Liver (tissue), 9 donors: ENCODE results near the gene SEPTIN8. TPM values are rescaled to one million over a fixed set of nuclear protein-coding genes. Genes with fewer than 3 reads are reported as not detected.

Experiments used
- DNase-seq: peaks from one replicate; pipeline ENCODE4 v3.0.0-alpha.2; 2017; ENCODE audit warnings: low spot score
- H3K27ac ChIP-seq, 2 donors: one replicate each; pipeline ENCODE4 v1.7.0; 2013; ENCODE audit warnings: inconsistent platforms in 2 of 2, low read length in 2 of 2, control low read depth in 1 of 2, low read depth in 1 of 2, mild to moderate bottlenecking in 1 of 2
- H3K27me3 ChIP-seq, 4 donors: one replicate each; pipeline versions ENCODE4 v1.6.1 to v1.7.0; 2013; ENCODE audit warnings: low read length in 3 of 4, inconsistent platforms in 1 of 4, mild to moderate bottlenecking in 1 of 4, moderate library complexity in 1 of 4; ENCODE audit not compliant: control insufficient read depth in 4 of 4, insufficient read depth in 4 of 4
- H3K36me3 ChIP-seq, 4 donors: one replicate each; pipeline versions ENCODE4 v1.6.1 to v1.7.0; 2013; ENCODE audit warnings: low read length in 3 of 4, mild to moderate bottlenecking in 3 of 4, low read depth in 1 of 4, moderate library complexity in 1 of 4; ENCODE audit not compliant: control insufficient read depth in 4 of 4, insufficient read depth in 3 of 4
- H3K4me1 ChIP-seq, 4 donors: one replicate each; pipeline versions ENCODE4 v1.6.1 to v1.7.0; 2013; ENCODE audit warnings: low read length in 3 of 4, mild to moderate bottlenecking in 3 of 4, moderate library complexity in 1 of 4; ENCODE audit not compliant: control insufficient read depth in 4 of 4, insufficient read depth in 4 of 4
- H3K4me3 ChIP-seq, 3 donors: one replicate each; pipeline versions ENCODE4 v1.6.1 to v1.7.0; 2013; ENCODE audit warnings: low read length in 3 of 3, control low read depth in 1 of 3, low read depth in 1 of 3, mild to moderate bottlenecking in 1 of 3
- H3K9ac ChIP-seq, 2 donors: one replicate each; pipeline ENCODE4 v1.7.0; 2013; ENCODE audit warnings: low read length in 2 of 2, mild to moderate bottlenecking in 2 of 2, moderate library complexity in 2 of 2, control low read depth in 1 of 2, low read depth in 1 of 2
- H3K9me3 ChIP-seq, 4 donors: one replicate each; pipeline versions ENCODE4 v1.6.1 to v1.7.0; 2013; ENCODE audit warnings: low read length in 3 of 4; ENCODE audit not compliant: control insufficient read depth in 4 of 4
- ATF3 ChIP-seq: IDR thresholded peaks from 2 replicates; pipeline ENCODE4 v1.6.1; 2016; ENCODE audit warnings: antibody characterized with exemption
- CTCF ChIP-seq: fragments of 150-350 bp; IDR thresholded peaks from 2 replicates; pipeline ENCODE4 v1.5.1; 2017; ENCODE audit warnings: improper control_type of control experiment, low read depth, low read length; ENCODE audit not compliant: missing input control
- FOXA1 ChIP-seq: IDR thresholded peaks from 2 replicates; pipeline ENCODE4 v1.6.1; 2016; ENCODE audit warnings: antibody characterized with exemption
- HNF4A ChIP-seq, 2 donors: conservative IDR thresholded peaks; 2 replicates each; pipeline ENCODE4 v1.6.1; 2016; ENCODE audit warnings: antibody characterized with exemption in 2 of 2, mild to moderate bottlenecking in 2 of 2
- HNF4G ChIP-seq: IDR thresholded peaks from 2 replicates; pipeline ENCODE4 v1.6.1; 2016; ENCODE audit warnings: antibody characterized with exemption
- JUND ChIP-seq, 2 donors: IDR thresholded peaks; 2 replicates each; pipeline ENCODE4 v1.6.1; 2016; ENCODE audit warnings: antibody characterized with exemption in 2 of 2
- MAX ChIP-seq: IDR thresholded peaks from 2 replicates; pipeline ENCODE4 v1.6.1; 2016; ENCODE audit warnings: antibody characterized with exemption
- REST ChIP-seq: IDR thresholded peaks from 2 replicates; pipeline ENCODE4 v1.6.1; 2016; ENCODE audit warnings: antibody characterized with exemption, mild to moderate bottlenecking
- RXRA ChIP-seq, 2 donors: IDR thresholded peaks; 2 replicates each; pipeline ENCODE4 v1.6.1; 2017 to 2018; ENCODE audit warnings: antibody characterized with exemption in 2 of 2, mild to moderate bottlenecking in 1 of 2
- TAF1 ChIP-seq: conservative IDR thresholded peaks from 2 replicates; pipeline ENCODE4 v1.6.1; 2016; ENCODE audit warnings: antibody characterized with exemption, mild to moderate bottlenecking
- YY1 ChIP-seq: IDR thresholded peaks from 2 replicates; pipeline ENCODE4 v1.6.1; 2016; ENCODE audit warnings: antibody characterized with exemption, mild to moderate bottlenecking
- ZBTB33 ChIP-seq: IDR thresholded peaks from 2 replicates; pipeline ENCODE4 v1.6.1; 2016; ENCODE audit warnings: antibody characterized with exemption
- WGBS: extraction: QIAGEN DNeasy Blood & Tissue Kit; methylation state at CpG from one replicate; pipeline ENCODE4 v1.1.7; 2013; 5-methylcytosine and 5-hydroxymethylcytosine counted together
- polyA plus RNA-seq, 2 donors: library from polyadenylated mRNA; stranded (reverse) in 1 of 2; unstranded in 1 of 2; fragments of 200-250 nt in 1 of 2; fragments of >200 nt in 1 of 2; fragmentation: Nextera tagmentation in 1 of 2; extraction: Ambion mirVana in 1 of 2; gene quantifications; one replicate each; pipeline versions ENCODE4 v1.2.1 to v1.2.3, GENCODE V29; 2013 to 2015
- total RNA-seq, 2 donors: library from RNA; depleted of rRNA; stranded (reverse); fragments of >200 nt; gene quantifications; one replicate each; pipeline ENCODE4 v1.2.3, GENCODE V29; 2014
- donor health status: healthy.
- donor health status: healthy.
- donor health status: healthy.
- donor health status: healthy.
- donor health status: healthy.

The SEPTIN8 gene
- total and polyA plus RNA-seq, 4 donors: 4.7 to 16.5 (median 9.8) TPM

GRCh38 chr5:132799392-132799791 is 22.4 kb upstream of the SEPTIN8 start:
- no peak overlapping the region for H3K27ac ChIP-seq
- no peaks in the 10 kb centered on the region for H3K36me3 ChIP-seq
- H3K9ac ChIP-seq: no peak overlapping the region
- no peaks in the 10 kb centered on the region for H3K9me3 ChIP-seq
- DNase-seq: no peak
- TF ChIP-seq YY1 (no peak), JUND (IDR thresholded peaks at IDR 0.05) (no peak), FOXA1 (no peak), MAX (no peak)
- no peak overlapping the region for H3K4me3 ChIP-seq
- no peaks in the 10 kb centered on the region for H3K4me1 ChIP-seq
- no peaks in the 10 kb centered on the region for H3K27me3 ChIP-seq
- WGBS: 91% methylated on average over 2 of the region's 2 CpGs

- 83% methylated on average over 2 of the region's 2 CpGs for WGBS
- Histone ChIP-seq H3K4me1 (no peaks in the 10 kb centered on the region), H3K27ac (no peak overlapping the region), H3K9me3 (no peaks in the 10 kb centered on the region), H3K27me3 (no peaks in the 10 kb centered on the region), H3K36me3 (no peaks in the 10 kb centered on the region), H3K4me3 (no peak overlapping the region), H3K9ac (no peak overlapping the region)
- DNase-seq: no peak
- no peak for TF ChIP-seq HNF4A (conservative IDR thresholded peaks at IDR 0.05)
- no peak for TF ChIP-seq MAX
- TF ChIP-seq TAF1: no peak
- TF ChIP-seq YY1: no peak
- TF ChIP-seq REST: no peak
- TF ChIP-seq FOXA1: no peak
- TF ChIP-seq RXRA (IDR thresholded peaks at IDR 0.05): no peak
- no peak for TF ChIP-seq CTCF
- no peak for TF ChIP-seq HNF4G
- TF ChIP-seq ATF3: no peak
- no peak for TF ChIP-seq ZBTB33
Observed at GRCh38 chr5:132797651-132798050, 20.6 kb upstream of the SEPTIN8 start.
